ENCODE results near the gene COPZ2.
"Not testable (repeated sequence)": the region's sequence is repeated elsewhere in the genome, so short reads cannot be mapped to it uniquely, and the experiment has no call there.

Gene COPZ2

DNA sequence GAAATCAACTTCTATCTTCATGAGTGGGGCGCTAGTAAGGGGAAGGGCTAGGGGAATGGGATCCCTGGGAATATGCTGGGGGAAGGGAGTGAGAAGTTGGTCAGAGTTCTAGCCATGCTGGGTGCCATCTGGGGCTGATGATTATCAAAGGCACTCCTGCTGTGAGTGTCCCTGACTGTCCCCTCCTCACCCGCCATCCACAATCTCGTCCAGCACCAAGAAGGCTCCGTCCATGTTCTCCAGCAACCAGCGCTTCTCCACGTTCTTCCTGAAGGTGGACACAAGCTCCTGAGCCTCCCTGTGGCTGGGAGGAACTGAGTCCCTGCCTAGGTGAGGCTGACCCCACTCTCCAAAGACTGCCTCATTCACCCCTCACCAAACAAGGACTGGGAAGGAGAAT, 5.6 kb downstream of the COPZ2 start:
- DNase-seq: no peak

DNA sequence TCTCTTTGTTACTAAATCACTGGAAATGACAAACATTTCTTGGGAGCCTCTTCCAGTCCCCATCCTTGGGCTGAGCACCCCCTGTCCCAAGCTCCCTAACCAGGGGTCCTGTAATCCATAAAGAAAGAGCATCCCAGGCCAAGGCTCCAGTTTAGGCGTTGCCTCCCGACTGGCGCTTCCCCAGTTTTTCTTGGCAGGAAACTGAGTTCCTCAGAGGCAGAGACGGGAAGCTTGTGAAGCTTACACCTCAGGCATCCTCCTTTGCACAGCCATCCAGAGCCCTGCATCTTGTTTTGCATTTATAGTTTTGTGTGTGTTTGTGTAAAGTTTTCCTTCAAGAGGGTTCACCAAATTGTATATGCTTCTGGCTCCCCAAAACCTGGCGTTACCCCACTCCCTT, 7.1 kb downstream of the COPZ2 start:
- no peak for DNase-seq

DNA sequence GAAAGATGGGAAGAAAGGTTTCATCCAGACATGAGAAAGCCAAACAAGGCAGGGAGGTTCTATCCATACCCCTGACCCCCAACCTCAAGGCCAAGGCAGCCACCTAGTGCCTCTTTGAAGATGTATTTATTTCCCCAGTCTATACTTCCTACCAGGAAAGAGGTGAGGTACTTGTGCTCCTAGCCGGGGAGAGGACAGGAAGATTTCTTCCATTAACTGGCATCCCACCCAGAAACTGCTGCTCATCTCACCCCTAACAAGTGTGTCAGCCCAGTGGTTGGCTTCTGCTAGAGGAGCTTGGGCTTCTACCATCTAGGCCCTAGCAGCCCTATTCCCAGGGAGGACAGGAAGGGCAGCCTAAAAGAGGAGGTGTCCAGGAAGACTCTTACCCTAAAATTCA, 8.9 kb downstream of the COPZ2 start:
- no peak for DNase-seq

DNA sequence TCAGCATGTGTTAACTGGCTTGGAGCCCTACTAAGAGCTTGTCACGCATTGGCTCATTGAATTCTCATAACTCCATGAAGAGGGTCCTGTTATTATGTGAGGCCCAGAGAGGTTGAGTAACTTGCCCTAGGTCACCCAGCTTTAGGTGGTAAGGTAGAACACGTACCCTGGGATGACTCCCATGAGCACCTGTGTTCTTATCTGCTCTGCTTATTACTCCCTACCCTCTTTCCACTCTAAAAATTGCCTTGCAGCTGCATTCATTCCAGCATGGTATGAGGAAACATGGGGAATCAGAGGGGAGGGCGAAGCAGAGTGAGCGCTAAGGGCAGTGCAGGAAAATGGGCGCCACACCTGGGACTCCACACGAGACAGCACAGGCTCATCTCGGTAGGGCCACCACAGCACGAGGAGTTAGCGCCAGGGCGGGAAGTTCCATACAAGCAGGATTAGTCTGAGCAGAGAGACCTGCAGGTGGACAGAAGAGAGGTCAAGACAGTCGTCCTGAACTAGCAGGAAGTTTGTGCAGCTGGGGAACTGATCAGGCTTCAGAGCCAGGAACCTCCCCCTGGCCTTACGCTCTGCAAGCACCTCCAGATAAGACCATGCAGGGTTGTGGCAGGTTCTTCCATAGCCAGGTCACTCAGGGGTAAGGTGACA, 10.1 kb downstream of the COPZ2 start:
- no peak for DNase-seq

DNA sequence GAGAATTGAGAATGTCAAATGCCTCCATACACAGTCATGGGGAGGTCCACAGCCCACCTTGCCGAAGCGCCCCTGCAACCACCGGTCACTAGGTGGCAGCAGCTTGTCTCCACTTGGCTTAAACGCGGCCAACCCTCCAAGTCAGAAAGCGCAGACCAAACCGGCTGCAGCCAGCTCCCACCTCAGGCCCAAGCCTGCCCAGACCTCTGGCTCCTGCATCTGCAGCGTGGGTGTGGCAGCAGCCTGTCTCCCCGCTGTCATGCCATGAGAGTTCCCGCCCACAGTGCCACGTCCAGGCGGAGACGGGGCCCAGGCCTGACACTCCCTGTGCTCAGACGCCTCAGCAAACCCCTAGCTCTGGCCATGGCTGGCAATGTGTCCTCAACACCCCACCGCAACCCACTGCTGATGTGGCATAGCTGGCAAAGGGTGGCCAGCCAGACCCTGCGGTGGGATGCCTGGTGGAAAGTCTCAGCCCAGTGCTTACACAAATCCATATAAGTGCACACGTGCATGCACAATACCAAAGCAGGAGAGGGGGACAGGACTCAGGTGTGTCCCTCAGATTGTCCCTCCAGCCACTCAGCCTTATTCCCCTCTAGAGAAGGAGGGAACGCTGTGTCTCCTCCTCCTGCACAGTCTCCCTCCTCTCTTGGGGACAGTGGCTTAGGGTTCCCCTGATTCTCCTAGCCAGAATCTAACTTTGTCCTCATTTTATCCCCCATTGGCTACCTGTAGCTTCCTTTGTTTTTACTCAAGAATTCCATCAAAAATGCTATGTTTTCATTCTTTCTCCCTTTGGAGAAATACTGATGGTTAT, 10.9 kb downstream of the COPZ2 start:
- peak in 48 of 51 donors; percentile 13 to 87 (median 64) for DNase-seq

DNA sequence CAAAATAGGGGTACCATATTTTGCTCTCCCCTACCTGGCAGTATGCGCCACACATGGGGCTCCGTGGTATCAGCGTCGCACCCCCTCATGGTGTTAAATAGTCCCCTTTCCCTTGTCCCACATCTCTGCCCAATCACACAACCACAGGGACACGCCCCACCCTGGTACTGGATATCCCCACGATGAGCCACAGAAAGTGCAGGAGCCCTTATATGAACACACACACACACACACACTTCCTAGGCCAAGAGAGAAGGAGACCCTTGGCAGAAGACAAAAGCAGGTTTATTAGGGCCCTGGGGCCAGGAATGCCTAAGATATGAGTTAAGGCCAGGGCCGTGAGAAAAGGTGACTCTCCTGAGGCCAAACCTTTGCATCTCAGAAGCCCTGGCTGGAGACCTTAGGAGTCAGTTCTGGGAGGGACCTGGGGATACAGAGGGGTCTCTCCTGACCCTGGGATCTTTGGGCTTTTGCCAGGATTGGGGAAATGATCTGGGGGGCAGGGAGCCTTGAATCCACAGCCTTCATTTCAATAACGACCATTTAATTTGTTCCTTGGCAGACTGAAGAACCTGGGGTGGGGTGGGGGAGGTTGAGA, 11.6 kb downstream of the COPZ2 start:
- no peak for DNase-seq

DNA sequence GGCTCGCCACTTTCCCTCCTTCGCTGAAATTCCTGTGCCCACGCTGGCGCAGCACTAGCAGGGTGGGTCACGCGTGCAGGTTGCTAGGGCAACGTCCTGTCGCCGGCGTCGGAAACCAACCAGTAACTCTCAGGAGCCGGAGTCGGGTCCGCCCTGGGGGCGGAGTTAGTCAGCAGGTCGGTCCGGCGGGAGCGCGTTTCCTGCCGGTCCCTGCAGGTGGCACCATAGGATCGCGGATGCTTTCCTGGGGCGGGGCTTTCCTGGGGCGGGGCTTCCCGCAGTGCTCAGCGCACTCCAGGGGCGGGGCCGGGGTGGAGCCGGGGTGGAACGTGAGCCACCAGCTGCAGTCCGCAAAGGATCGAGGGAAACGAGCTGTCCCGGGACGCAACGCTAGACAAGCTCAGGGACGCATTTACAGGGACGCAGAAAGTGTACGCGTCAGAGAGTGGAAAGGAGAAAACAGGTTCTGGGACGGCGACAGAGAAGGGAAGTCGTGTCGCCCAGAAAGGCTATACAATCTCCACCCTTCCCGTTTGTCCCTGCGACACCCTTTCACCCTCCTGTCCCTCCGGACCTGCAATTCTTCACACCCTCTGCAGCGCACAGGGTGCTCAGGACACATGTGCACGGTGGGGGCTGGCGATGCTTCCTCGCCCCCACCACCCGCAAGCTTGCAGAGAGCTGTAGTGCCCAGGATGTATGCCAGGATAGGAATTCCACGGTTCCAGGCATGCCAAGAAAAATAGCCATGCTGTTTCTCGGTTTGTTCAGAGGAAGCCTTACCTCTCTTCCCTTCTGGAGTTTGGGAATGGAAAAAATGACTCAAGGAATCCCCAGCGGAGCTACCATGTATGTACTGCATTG, 12.3 kb downstream of the COPZ2 start:
- peak; percentile 57 to 99 (median 97) for DNase-seq

DNA sequence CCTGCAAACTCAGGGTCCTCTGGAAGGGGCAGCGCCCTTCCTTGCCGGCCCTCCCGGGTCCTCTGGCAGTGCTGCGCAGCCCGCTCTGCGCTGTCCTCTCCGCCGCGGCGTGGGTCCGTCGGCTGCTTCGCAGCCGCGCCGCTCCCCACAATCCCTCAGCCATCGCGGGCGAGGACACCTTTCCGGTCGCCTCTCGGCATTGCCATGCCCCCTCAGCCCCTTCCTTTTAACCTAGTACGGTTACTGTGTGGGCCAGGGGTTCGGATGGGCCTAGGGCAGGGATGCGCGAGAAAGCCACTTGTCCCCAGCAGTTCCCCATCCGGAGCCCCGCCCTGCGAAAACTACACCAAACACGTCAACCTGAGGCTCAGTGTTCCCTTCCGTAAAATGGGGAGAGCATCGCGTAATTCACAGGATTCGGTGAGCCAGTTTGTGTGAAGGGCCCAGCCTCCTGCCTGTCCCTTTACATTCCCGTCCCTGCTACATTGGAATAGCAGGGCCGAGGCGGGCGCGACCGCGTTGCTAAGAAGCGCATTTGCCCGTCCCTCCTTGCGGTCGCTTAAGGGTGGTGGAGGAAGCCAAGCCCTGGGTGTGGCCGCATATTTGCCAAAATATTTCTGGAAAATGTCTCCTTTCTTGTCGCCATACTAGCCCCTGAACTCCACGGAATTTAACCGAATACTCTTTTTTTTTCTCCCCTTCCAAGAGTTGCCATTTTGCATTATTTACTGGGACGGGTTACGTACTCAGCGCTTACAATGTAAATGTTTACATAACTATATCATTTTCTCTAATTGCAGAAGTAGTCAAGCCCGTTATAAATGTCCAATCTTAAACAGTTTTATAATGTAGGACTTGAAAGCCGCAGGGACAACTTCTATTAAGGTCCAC, 13.2 kb downstream of the COPZ2 start:
- peak in 7 of 51 donors; percentile 23 to 53 (median 43) for DNase-seq

DNA sequence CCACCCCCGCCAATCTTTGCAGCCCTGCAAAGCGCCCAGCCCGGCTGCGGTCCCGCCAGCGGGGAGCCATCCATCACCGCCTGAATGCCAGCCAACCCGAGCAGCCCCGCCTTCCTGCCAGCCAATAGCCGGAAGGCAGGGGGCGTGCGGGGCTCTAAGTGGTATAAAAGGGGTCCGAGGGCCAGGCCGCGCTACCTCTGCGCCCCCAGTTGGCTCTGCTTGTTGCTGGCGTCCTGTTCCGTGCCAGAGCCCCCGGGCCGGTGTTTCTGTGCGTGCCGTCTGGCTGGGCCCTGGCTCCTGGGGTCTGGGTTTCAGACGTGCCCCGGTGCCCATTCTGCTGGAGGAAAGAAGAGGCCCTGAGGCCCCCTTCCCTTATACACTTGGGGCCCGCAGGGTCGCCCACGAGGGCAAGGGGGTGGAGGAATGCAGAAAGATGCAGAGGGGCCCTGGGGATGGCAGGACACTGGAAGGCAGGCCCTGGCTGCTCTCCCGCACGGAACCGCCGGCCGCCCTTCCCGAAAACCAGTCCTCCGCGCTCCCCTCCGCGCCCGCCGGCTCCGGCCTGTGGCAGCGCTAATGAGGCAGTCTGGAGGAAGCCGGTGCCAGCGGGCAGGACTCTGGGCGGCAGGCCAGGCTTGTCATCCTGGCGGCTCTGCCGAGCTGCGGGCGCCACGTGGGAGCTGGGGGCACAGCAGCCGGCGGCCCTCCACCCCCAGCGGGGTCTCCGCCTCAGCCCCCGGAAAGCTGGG, 14.0 kb downstream of the COPZ2 start:
- peak in 50 of 51 donors; percentile 20 to 92 (median 81) for DNase-seq

DNA sequence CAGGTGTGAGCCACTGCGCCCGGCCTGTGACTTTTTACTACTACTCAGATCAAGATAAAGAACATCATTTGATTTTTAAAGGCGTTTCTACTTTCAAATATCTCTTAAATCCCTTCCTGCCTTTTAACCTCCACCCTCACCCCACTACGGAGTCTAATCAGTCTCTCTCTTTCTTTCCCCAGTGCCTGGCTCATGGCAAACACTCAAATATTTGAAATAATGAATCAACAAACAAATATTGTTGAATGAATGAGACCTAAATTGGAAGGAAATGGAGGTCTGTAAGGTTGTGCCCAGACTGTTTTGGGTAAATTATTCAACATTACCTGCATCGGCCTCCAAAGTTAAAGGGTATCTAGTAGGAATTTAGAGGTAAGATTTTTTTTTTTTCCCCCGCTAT, 14.7 kb downstream of the COPZ2 start:
- DNase-seq: no peak

DNA sequence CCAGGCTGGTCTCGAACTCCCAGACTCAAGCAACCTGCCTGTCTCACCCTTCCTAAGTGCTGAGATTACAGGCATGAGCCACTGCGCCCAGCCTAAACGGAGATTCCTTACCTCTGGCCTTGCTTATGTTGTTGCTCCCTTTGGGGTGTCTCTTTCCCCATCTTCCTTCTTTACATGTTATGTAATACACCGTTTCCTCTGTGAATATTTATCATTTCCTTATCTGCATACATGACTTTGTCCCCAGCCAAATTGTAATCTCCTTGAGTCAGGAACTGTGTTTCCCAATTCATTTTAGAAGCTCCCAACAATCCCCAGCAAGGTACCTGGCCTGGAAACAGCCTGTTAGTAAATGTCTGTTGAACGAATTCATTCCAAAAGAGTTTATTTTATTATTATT, 15.7 kb downstream of the COPZ2 start:
- no peak for DNase-seq

DNA sequence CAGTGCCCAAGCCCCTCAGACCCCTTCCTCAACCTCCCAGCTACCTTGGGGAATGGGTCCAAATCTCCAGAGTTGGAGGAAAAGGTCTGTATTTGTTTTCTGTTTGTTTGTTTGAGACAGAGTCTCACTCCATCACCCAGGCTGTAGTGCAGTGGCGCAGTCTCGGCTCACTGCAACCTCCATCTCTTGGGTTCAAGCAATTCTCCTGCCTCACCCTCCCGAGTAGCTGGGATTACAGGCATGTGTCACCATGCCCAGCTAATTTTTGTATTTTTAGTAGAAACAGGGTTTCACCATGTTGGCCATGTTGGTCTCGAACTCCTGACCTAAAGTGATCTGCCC, 19.8 kb downstream of the COPZ2 start:
- not testable (repeated sequence) for DNase-seq

DNA sequence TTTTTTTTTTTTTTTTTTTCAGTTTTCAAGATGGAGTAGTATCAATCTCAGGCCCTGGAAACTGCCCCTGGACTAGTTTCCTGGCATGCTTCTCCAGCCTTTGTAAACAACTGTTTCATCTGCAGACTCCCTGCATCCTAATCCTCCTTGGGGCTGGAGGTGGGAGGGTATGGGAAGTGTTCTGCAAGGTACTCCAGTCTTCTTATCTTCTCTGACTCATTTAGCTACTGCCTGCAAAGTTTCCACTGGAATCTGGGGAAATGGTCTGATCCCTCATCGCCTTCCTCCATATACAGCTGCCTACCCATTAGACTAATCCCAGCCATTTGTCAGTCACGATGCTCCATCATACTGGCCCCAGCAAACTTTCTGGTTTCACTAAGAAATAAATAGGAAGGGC, 21.5 kb downstream of the COPZ2 start:
- DNase-seq: no peak

DNA sequence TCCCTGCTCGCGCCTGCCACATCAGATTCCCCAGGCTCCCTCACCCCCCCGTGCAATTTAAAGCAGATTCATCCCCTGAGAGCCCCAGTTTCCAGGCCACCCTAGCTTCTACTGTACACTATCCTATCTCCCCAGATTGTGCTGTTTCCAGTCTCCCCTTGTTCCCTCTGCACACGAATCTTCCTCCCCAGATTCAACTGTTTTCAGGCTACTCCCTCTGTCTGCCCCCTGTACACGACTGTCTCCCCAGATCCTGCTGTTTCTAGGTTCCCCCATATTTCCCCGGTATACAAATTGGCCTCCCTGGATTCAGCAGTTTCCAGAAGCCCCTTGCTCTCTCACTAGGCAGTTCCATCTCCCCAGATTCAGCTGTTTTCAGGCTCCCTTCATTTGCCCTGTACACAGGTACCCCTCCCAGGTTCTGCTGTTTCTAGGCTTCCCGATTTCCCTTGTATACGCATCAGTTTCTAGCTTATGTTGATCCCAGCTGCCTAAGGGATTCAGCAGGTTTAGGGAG, 22.9 kb downstream of the COPZ2 start:
- DNase-seq: peak in 1 of 51 donors; percentile 18

DNA sequence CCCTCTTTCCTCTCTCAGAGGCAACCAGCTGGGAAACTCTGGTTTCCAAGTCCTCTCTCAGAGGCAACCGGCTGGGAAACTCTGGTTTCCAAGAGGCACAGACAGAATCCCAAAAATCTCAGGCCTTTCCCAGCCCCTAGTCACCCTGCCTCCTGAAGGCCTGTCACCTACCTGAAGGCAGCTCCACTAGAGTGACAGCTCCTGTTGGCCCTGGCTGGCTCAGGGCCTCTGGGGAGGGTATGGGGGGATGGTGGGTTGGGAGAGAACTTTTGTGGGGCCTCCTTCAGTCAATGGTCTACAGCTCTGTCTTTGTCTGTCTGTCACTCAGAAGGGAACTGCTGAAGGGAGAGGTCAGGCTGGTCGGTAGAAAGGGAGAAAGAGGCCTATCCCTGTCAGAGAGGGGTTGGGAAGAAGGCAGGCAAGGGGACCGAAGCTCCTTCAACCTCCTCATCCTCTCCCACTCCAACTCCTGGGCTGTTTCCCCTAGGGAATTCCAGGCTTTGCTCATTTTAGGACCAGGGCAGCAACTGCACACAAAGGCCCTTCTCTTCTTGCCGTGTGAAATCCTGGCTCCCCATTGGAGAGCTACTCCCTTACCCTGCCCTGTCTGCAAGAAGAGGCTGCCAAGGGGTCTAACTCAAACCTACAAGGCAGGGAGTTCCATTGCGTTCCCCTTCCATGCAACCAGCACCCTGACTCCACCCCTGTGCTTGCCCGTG, 23.6 kb downstream of the COPZ2 start:
- no peak for DNase-seq

DNA sequence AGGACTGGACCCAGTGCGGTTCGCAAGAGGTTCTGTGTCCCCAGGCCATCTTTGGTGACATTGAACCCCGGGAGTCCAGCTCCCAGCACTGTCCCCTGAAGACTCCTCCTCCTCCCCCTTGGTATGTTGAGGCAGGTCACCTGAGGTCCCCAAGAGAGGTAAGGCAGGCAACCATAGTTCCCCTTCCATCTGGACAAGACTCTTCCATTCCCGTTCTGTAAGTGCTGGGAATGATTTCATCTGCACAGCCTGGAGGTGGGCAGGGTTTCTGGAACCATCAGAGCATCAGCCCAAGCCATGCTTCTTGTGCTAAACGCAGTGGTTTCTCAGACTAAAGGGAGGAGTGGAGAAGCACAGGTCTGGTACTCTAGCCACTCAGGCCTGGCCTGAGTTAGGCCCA, 24.9 kb downstream of the COPZ2 start:
- peak in 1 of 51 donors; percentile 54 for DNase-seq

DNA sequence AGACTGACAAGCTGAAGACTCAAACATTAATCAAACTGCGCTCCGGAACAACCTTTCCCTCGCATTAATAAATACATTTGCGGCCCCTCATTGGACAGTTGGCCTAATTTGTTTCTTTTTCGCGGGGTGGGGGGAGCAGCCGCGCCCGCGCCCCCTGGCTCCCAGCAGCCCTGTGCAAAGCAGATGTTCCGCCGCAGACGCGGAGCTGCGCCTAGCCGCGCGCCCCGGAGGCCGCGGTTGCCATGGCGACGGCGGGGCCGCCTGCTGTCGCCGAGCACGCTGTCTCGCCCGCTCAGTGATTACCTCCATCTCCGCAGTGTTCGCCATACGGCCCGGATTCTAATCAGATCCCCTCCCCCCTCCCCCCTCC, 25.5 kb downstream of the COPZ2 start:
- DNase-seq: peak in 24 of 51 donors; percentile 5 to 64 (median 38)

DNA sequence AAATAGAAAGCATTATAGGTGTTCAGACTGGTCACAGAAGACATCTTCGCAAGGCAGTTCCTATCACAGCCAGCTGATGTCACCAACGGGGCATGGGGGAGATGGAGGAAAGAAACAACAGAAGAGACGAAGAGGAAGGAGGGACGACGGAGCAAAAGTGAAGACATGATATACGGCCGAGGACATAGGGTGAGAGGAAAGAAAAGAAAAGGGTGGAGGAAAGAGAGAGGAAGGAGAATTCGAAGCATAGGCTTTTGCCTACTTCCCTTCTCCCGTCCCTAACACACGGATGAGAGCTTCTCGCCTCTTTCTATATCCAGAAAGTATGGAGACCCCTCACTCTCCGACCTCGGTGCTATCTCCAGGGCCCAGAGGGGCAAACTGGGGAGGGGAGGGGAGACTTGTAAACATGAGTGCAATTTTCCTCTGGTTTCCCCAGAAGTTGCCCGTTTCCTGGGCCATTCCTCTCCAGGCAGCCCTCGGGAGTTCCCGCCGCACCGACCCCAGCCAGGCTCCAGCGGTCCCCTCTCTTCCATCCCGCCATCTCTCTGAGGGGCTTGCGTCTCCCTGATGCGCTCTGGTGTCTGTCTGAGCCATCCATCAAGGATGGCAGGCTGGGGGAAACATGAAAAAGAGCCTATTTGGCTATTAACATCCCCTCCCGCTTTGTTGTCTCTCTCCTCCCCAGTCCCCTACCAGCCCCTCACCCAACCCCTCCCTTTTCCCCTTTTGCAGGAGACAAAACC, 26.0 kb downstream of the COPZ2 start:
- DNase-seq: no peak

Data from hypothalamus (tissue), 51 donors.